Measurements from ENCODE around the gene PLD3.

DNA sequence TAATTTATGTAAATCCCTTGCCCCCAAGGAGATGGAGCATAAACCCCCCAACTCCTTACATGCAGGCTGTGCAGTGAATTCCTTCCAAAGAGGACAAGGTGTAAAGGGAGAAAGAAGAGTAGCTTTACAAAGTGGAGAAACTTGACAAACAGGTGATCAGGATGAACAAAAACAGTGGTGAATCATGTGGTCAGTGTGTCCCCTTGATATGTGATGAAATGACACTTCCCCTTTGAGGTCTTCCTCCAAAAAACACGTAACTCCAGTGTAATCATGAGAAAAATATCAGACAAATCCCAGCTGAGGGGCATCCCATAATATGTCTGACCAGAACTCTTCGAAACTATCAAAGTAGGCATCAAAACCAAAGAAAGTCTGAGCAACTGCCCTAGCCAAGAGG lies 33.8 kb upstream of the PLD3 start:
- no peak for TF ChIP-seq BHLHE40 (IDR thresholded peaks at IDR 0.05; ENCODE audit: borderline replicate concordance)
- no peak for TF ChIP-seq SP1 (IDR thresholded peaks at IDR 0.05)
- TF ChIP-seq HDGF (IDR thresholded peaks at IDR 0.05; ENCODE audit: borderline replicate concordance), result no peak
- TF ChIP-seq, protein P1, sequence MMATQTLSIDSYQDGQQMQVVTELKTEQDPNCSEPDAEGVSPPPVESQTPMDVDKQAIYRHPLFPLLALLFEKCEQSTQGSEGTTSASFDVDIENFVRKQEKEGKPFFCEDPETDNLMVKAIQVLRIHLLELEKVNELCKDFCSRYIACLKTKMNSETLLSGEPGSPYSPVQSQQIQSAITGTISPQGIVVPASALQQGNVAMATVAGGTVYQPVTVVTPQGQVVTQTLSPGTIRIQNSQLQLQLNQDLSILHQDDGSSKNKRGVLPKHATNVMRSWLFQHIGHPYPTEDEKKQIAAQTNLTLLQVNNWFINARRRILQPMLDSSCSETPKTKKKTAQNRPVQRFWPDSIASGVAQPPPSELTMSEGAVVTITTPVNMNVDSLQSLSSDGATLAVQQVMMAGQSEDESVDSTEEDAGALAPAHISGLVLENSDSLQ (IDR thresholded peaks at IDR 0.05), result no peak
- TF ChIP-seq FOXA1 (IDR thresholded peaks at IDR 0.05), result no peak
- TF ChIP-seq FOXK2 (IDR thresholded peaks at IDR 0.05), result no peak
- TF ChIP-seq CTBP1 (IDR thresholded peaks at IDR 0.05; ENCODE audit: borderline replicate concordance), result no peak
- TF ChIP-seq ELF4 (IDR thresholded peaks at IDR 0.05), result no peak
- TF ChIP-seq SUZ12 (IDR thresholded peaks at IDR 0.05), result no peak
- no peak for TF ChIP-seq FOXM1 (IDR thresholded peaks at IDR 0.05; ENCODE audit: borderline replicate concordance)
